Endodermal cell (in vitro differentiated cells): Measurements from ENCODE around the gene SIRT7. TPM values are rescaled to one million over a fixed set of nuclear protein-coding genes. Genes with fewer than 3 reads are reported as not detected.

Source experiments
- DNase-seq: peaks from one replicate; pipeline ENCODE4 v3.0.0-alpha.2; 2017
- H3K27ac ChIP-seq: 2 replicates; pipeline ENCODE4 v1.5.1; 2013; ENCODE audit warnings: mild to moderate bottlenecking, low read depth, low read length, moderate library complexity
- H3K27me3 ChIP-seq: 2 replicates; pipeline ENCODE4 v1.6.1; 2013; ENCODE audit warnings: mild to moderate bottlenecking, low read length, moderate library complexity; ENCODE audit not compliant: insufficient read depth, control insufficient read depth, poor library complexity, severe bottlenecking
- H3K36me3 ChIP-seq: 2 replicates; pipeline ENCODE4 v1.7.0; 2013; ENCODE audit warnings: mild to moderate bottlenecking, low read length, moderate library complexity; ENCODE audit not compliant: control insufficient read depth, insufficient read depth
- H3K4me1 ChIP-seq: one replicate; pipeline ENCODE4 v1.7.0; 2013; ENCODE audit warnings: low read length; ENCODE audit not compliant: control insufficient read depth, insufficient read depth
- H3K4me3 ChIP-seq: 2 replicates; pipeline ENCODE4 v1.5.1; 2013; ENCODE audit warnings: mild to moderate bottlenecking, low read length, moderate library complexity
- H3K9ac ChIP-seq: 2 replicates; pipeline ENCODE4 v1.6.1; 2013; ENCODE audit warnings: mild to moderate bottlenecking, low read length, moderate library complexity; ENCODE audit not compliant: poor library complexity, severe bottlenecking; ENCODE audit errors: extremely low read depth
- H3K9me3 ChIP-seq: 2 replicates; pipeline ENCODE4 v1.6.1; 2013; ENCODE audit warnings: mild to moderate bottlenecking, low read length, moderate library complexity; ENCODE audit not compliant: control insufficient read depth
- H3K27ac Mint-ChIP-seq: 2 replicates; pipeline ENCODE4 v1.8.0; 2020; ENCODE audit warnings: mixed read lengths
- H3K27me3 Mint-ChIP-seq: 2 replicates; pipeline ENCODE4 v1.8.0; 2021; ENCODE audit warnings: mild to moderate bottlenecking, mixed read lengths; ENCODE audit not compliant: insufficient read depth
- H3K36me3 Mint-ChIP-seq: 2 replicates; pipeline ENCODE4 v1.8.0; 2020; ENCODE audit warnings: low read depth, mixed read lengths
- H3K4me1 Mint-ChIP-seq: 2 replicates; pipeline ENCODE4 v1.8.0; 2020; ENCODE audit warnings: mixed read lengths
- H3K4me3 Mint-ChIP-seq: 2 replicates; pipeline ENCODE4 v1.8.0; 2020; ENCODE audit warnings: mild to moderate bottlenecking, moderate library complexity, mixed read lengths
- H3K9me3 Mint-ChIP-seq: 2 replicates; pipeline ENCODE4 v1.8.0; 2020; ENCODE audit warnings: mild to moderate bottlenecking, mixed read lengths
- WGBS, 2 experiments: methylation state at CpG; one replicate each; pipeline versions ENCODE4 v1.1.5 to v1.1.7; 2013; ENCODE audit warnings: missing lambda C conversion rate in 2 of 2, mixed read lengths in 1 of 2; ENCODE audit not compliant: insufficient coverage in 1 of 2, insufficient read length in 1 of 2; 5-methylcytosine and 5-hydroxymethylcytosine counted together
- total RNA-seq, 2 donors: library from RNA; stranded (reverse); fragmentation: NEBNext Ultra II Directional in 1 of 2; extraction: Animal tissue kit (Norgen Biotek cat#: 25700) in 1 of 2; gene quantifications; 2 replicates in 1 of 2; 3 replicates in 1 of 2; pipeline ENCODE4 v1.2.1, GENCODE V29; 2021
- TF ChIP-seq, protein P1 (sequence below): fragments of 200-600 bp; sonication (generic); conservative IDR thresholded peaks from 2 replicates; pipeline ENCODE4 v1.5.0; 2021; ENCODE audit warnings: antibody characterized with exemption, mild to moderate bottlenecking

Gene SIRT7
- total RNA-seq, 2 donors from 2014 or later = 21.8 to 22.1 TPM

DNA sequence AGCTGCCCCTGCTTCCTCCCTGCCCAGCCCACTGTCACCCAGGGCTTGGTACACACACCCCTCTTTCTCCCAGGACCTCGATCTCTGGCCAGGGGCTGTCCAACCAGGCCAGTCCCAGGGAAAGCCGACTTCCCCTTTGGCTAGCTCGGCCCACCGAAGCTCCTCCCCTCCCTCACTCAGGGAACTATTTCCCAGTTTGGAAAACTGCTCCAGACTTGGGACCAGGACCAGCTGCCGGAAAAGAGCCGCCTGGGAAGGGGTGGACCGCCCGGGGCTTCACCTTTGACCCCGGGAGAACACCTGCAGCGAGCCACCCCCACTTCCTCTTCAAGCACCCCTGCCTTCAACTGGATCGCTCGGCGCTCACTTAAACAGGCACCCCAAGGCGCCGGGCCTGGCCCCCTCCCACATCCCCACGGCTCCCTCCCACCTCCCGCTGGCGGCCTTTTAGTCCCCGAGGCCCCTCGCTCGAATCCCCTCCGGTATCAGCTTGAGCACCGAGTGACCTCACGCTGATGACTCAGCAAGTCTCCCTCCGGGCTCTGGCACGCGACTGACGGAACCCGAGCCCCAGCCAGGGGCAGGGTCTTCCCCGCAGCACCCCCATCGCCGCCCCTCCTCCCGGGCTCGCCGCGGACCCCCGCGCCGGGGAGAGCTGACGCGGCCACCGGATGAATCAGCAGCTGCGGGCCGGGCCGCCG lies 8.6 kb upstream of the SIRT7 start:
- 0 to 2% methylated on average over 11 to 46 of the region's 46 CpGs for WGBS, 2 experiments
- peaks cover 22% of the 10 kb centered on the region for H3K4me1 ChIP-seq
- H3K27me3 Mint-ChIP-seq = peaks cover 6% of the 10 kb centered on the region
- peak; percentile 91 for DNase-seq
- H3K4me1 Mint-ChIP-seq = peaks cover 22% of the 10 kb centered on the region
- H3K27ac Mint-ChIP-seq = peak overlapping the region; percentile 94
- H3K27ac ChIP-seq = peak overlapping the region; percentile 87
- peaks cover 11% of the 10 kb centered on the region for H3K36me3 Mint-ChIP-seq
- H3K4me3 ChIP-seq = peak overlapping the region; percentile 87
- TF ChIP-seq, protein P1, sequence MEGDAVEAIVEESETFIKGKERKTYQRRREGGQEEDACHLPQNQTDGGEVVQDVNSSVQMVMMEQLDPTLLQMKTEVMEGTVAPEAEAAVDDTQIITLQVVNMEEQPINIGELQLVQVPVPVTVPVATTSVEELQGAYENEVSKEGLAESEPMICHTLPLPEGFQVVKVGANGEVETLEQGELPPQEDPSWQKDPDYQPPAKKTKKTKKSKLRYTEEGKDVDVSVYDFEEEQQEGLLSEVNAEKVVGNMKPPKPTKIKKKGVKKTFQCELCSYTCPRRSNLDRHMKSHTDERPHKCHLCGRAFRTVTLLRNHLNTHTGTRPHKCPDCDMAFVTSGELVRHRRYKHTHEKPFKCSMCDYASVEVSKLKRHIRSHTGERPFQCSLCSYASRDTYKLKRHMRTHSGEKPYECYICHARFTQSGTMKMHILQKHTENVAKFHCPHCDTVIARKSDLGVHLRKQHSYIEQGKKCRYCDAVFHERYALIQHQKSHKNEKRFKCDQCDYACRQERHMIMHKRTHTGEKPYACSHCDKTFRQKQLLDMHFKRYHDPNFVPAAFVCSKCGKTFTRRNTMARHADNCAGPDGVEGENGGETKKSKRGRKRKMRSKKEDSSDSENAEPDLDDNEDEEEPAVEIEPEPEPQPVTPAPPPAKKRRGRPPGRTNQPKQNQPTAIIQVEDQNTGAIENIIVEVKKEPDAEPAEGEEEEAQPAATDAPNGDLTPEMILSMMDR = no peak
- H3K4me3 Mint-ChIP-seq = peak overlapping the region; percentile 88
- peaks cover 4% of the 10 kb centered on the region for H3K27me3 ChIP-seq
- no peaks in the 10 kb centered on the region for H3K9me3 Mint-ChIP-seq
- peak overlapping the region; percentile 89 for H3K9ac ChIP-seq
- no peaks in the 10 kb centered on the region for H3K9me3 ChIP-seq
- H3K36me3 ChIP-seq = no peaks in the 10 kb centered on the region

DNA sequence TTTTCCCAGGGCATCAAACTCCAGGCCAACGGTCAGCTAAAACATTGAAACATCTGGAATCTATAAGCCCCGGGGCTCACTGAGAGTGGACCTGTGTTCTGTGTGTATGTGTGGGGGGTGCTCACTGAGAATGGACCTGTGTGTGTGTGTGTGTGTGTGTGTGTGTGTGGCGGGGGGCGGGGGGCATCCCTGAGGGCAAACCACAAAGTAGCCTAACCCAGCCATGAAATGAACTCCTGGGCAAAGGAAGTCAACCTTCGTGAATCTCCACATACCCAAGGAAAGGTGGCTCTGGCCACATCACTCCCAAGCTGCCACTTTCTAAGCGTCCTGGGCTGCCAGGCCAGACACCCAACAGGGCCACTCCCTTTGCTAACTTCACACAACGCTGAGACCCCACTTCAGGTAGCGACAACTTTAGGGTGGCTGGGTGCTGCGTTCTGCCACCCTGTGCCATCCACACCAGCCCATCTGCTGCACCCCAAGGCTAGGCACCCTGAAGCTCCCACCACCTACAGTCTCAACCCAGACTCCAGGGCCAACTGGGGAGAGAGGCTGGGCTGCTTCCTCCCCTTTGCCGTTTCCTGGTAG lies 8.0 kb upstream of the SIRT7 start:
- Mint-ChIP-seq H3K4me3 (peak overlapping the region; percentile 88), H3K4me1 (peaks cover 25% of the 10 kb centered on the region), H3K9me3 (no peaks in the 10 kb centered on the region), H3K27me3 (peaks cover 6% of the 10 kb centered on the region), H3K27ac (peak overlapping the region; percentile 94), H3K36me3 (peaks cover 15% of the 10 kb centered on the region)
- Histone ChIP-seq H3K27ac (peak overlapping the region; percentile 32), H3K9me3 (no peaks in the 10 kb centered on the region), H3K27me3 (peaks cover 4% of the 10 kb centered on the region), H3K36me3 (peaks cover 5% of the 10 kb centered on the region), H3K9ac (peak overlapping the region; percentile 89), H3K4me3 (peak overlapping the region; percentile 87), H3K4me1 (peaks cover 22% of the 10 kb centered on the region)
- 67 to 76% methylated on average over 6 to 8 of the region's 10 CpGs for WGBS, 2 experiments
- no peak for DNase-seq
- TF ChIP-seq, protein P1 = no peak

DNA sequence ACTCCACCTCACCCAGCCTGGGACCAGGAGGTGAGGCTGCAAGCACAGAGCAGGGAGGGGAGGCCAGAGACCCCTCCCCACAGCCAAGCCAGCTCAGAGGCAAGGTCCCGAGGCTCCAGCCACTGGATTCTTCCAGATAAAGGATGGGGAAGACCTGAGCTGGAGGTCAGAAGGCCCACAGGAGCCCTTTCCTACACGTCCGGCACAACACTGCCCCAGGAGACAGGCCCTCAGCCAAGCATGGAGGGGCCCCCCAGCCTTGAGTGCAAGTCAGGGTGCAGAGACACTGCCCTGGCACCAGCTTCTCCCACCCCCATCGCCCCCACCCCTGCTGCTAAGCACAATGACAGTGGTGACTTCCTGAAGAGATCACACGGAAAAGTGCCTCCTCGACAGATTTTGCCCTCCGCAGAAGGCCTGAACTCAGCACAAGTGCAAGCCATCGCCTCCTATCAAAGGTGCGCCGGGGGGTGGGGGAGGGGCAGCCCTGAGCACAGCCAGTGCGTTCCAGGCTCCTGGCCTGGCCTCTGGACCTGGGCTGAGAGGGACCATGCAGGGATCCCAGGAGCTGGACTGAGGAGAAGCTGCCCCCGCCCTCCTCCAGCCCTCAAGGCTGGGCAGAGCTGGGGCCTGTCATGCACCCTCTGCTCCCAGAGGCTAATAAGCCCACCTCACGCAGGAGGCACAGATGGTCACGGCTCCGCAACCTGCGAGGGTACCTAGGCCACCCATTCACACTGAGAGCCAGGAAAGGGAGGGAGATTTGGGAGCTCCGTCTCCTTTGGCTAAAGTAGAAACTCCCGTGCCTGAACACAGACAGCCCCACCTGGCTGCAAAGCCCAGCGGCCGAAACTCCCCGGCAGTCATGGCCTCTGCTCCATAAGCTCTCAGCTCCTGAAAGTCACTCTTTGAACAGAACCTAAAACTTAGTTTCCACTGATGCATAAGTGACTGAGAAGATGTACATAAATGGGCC lies 6.9 kb upstream of the SIRT7 start:
- H3K4me1 Mint-ChIP-seq = peaks cover 25% of the 10 kb centered on the region
- peak overlapping the region; percentile 44 for H3K9ac ChIP-seq
- DNase-seq = peak; percentile 91
- H3K4me3 ChIP-seq = peak overlapping the region; percentile 68
- peaks cover 4% of the 10 kb centered on the region for H3K27me3 ChIP-seq
- peaks cover 16% of the 10 kb centered on the region for H3K36me3 ChIP-seq
- no peaks in the 10 kb centered on the region for H3K9me3 Mint-ChIP-seq
- H3K36me3 Mint-ChIP-seq = peaks cover 21% of the 10 kb centered on the region
- WGBS, 2 experiments = 55 to 73% methylated on average over 15 to 21 of the region's 21 CpGs
- H3K4me3 Mint-ChIP-seq = peak overlapping the region; percentile 88
- H3K9me3 ChIP-seq = no peaks in the 10 kb centered on the region
- no peak overlapping the region for H3K27ac ChIP-seq
- H3K27me3 Mint-ChIP-seq = peaks cover 6% of the 10 kb centered on the region
- H3K4me1 ChIP-seq = peaks cover 22% of the 10 kb centered on the region
- H3K27ac Mint-ChIP-seq = peak overlapping the region; percentile 94
- TF ChIP-seq, protein P1 = peak; percentile 27
